CD14-positive monocyte (primary cell): Measurements from ENCODE around the gene MED9. TPM values are rescaled to one million over a fixed set of nuclear protein-coding genes. Genes with fewer than 3 reads are reported as not detected.
A peak's percentile ranks its signal among the peaks of the same experiment; 100 is the strongest.

Experiments used
- DNase-seq, 3 donors: peaks; one replicate each; pipeline ENCODE4 v3.0.0-alpha.2; 2011 to 2022
- H2AFZ ChIP-seq: 2 replicates; pipeline ENCODE4 v1.6.0; 2012; ENCODE audit warnings: mild to moderate bottlenecking, low read depth, low read length, inconsistent platforms; ENCODE audit not compliant: insufficient read depth, poor library complexity, severe bottlenecking
- H3K27ac ChIP-seq, 2 donors: 1 replicate in 1 of 2; 2 replicates in 1 of 2; pipeline ENCODE4 v1.5.1; 2012 to 2013; ENCODE audit warnings: low read length in 2 of 2, control low read depth in 1 of 2, inconsistent platforms in 1 of 2, low read depth in 1 of 2, mild to moderate bottlenecking in 1 of 2
- H3K27me3 ChIP-seq, 2 donors: one replicate each; pipeline versions ENCODE4 v1.6.0 to v1.6.1; 2011 to 2013; ENCODE audit warnings: low read length in 2 of 2; ENCODE audit not compliant: control insufficient read depth in 2 of 2, insufficient read depth in 2 of 2
- H3K36me3 ChIP-seq, 2 donors: replicated peaks in 1 of 2; 1 replicate in 1 of 2; 2 replicates in 1 of 2; pipeline versions ENCODE4 v1.5.1 to v1.6.1; 2012 to 2013; ENCODE audit warnings: low read length in 2 of 2, control low read depth in 1 of 2, inconsistent platforms in 1 of 2, mild to moderate bottlenecking in 1 of 2; ENCODE audit not compliant: insufficient read depth in 2 of 2, control insufficient read depth in 1 of 2
- H3K4me1 ChIP-seq, 2 donors: 1 replicate in 1 of 2; 2 replicates in 1 of 2; pipeline versions ENCODE4 v1.5.1 to v1.6.1; 2012 to 2013; ENCODE audit warnings: low read length in 2 of 2, control low read depth in 1 of 2, inconsistent platforms in 1 of 2, mild to moderate bottlenecking in 1 of 2, moderate library complexity in 1 of 2; ENCODE audit not compliant: insufficient read depth in 2 of 2, control insufficient read depth in 1 of 2
- H3K4me2 ChIP-seq: replicated peaks from 2 replicates; pipeline ENCODE3; 2012; ENCODE audit warnings: low read length, moderate library complexity, mild to moderate bottlenecking; ENCODE audit not compliant: poor library complexity, severe bottlenecking; ENCODE audit errors: extremely low read depth
- H3K4me3 ChIP-seq, 3 experiments: fragments of 200-600 bp in 1 of 3; sonication (generic) in 1 of 3; replicated peaks in 1 of 3; 1 replicate in 2 of 3; 2 replicates in 1 of 3; pipeline ENCODE4 v1.5.1; 2011 to 2013; ENCODE audit warnings: low read length in 3 of 3, mild to moderate bottlenecking in 3 of 3, control low read depth in 2 of 3, low read depth in 2 of 3, inconsistent platforms in 1 of 3, moderate library complexity in 1 of 3
- H3K79me2 ChIP-seq: 2 replicates; pipeline ENCODE4 v1.6.0; 2012; ENCODE audit warnings: mild to moderate bottlenecking, control low read depth, inconsistent platforms, low read length, moderate library complexity; ENCODE audit not compliant: insufficient read depth
- H3K9ac ChIP-seq: 2 replicates; pipeline ENCODE4 v1.6.0; 2017; ENCODE audit warnings: low read length, mild to moderate bottlenecking; ENCODE audit not compliant: insufficient read depth, poor library complexity, severe bottlenecking
- H3K9me3 ChIP-seq, 2 donors: replicated peaks in 1 of 2; 1 replicate in 1 of 2; 2 replicates in 1 of 2; pipeline versions ENCODE4 v1.5.1 to v1.6.1; 2012 to 2013; ENCODE audit warnings: low read length in 2 of 2, control low read depth in 1 of 2; ENCODE audit not compliant: control insufficient read depth in 1 of 2, insufficient read depth in 1 of 2
- H4K20me1 ChIP-seq: 2 replicates; pipeline ENCODE4 v1.6.0; 2012; ENCODE audit warnings: mild to moderate bottlenecking, low read length, control low read depth, moderate library complexity; ENCODE audit not compliant: insufficient read depth
- H3K27ac Mint-ChIP-seq, 7 donors: one replicate each; pipeline ENCODE4 v1.8.0; 2020; ENCODE audit warnings: mild to moderate bottlenecking in 7 of 7, mixed read lengths in 7 of 7, moderate library complexity in 6 of 7, inconsistent platforms in 2 of 7
- H3K27me3 Mint-ChIP-seq, 3 donors: one replicate each; pipeline ENCODE4 v1.8.0; 2021 to 2022; ENCODE audit warnings: low read depth in 3 of 3, mild to moderate bottlenecking in 3 of 3, mixed read lengths in 3 of 3, moderate library complexity in 3 of 3, inconsistent platforms in 1 of 3
- H3K36me3 Mint-ChIP-seq, 2 donors: one replicate each; pipeline ENCODE4 v1.8.0; 2020; ENCODE audit warnings: mixed read lengths in 2 of 2, inconsistent platforms in 1 of 2, mild to moderate bottlenecking in 1 of 2
- H3K4me1 Mint-ChIP-seq: one replicate; pipeline ENCODE4 v1.8.0; 2020; ENCODE audit warnings: mild to moderate bottlenecking, mixed read lengths
- H3K4me3 Mint-ChIP-seq, 2 donors: one replicate each; pipeline ENCODE4 v1.8.0; 2020; ENCODE audit warnings: mild to moderate bottlenecking in 2 of 2, mixed read lengths in 2 of 2, moderate library complexity in 1 of 2
- H3K9me3 Mint-ChIP-seq, 7 donors: one replicate each; pipeline ENCODE4 v1.8.0; 2020 to 2022; ENCODE audit warnings: mixed read lengths in 7 of 7, mild to moderate bottlenecking in 6 of 7, moderate library complexity in 6 of 7, inconsistent platforms in 2 of 7
- CTCF ChIP-seq: fragments of 200-600 bp; IDR thresholded peaks from one replicate; pipeline ENCODE4 v1.8.0; 2022; ENCODE audit warnings: antibody characterized with exemption, mild to moderate bottlenecking
- WGBS: methylation state at CpG from one replicate; pipeline ENCODE4 v1.1.5; 2013; ENCODE audit warnings: missing lambda C conversion rate; ENCODE audit not compliant: insufficient coverage; 5-methylcytosine and 5-hydroxymethylcytosine counted together
- intact Hi-C, 2 donors: fragments of 100-400 bp; cut with micrococcal nuclease; formaldehyde crosslinking; loops; one replicate each; pipeline versions ENCODE4 v1.15.0 to v1.15.1; 2023
- polyA plus RNA-seq, 3 donors: library from polyadenylated mRNA; depleted of rRNA in 1 of 3; unstranded in 2 of 3; stranded (reverse) in 1 of 3; fragments of 300-500 nt in 2 of 3; fragments of >200 nt in 1 of 3; fragmentation: Illumina TruSeq in 2 of 3; gene quantifications; 1 replicate in 2 of 3; 2 replicates in 1 of 3; pipeline ENCODE4 v1.2.3, GENCODE V29; 2012 to 2021

The MED9 gene
- polyA plus RNA-seq, 3 donors, result 5.6 to 6.9 (median 6.1) TPM

- H3K27ac ChIP-seq, result no peak overlapping the region
- H3K4me3 Mint-ChIP-seq, result no peak overlapping the region
- H3K79me2 ChIP-seq, result peaks cover 24% of the 10 kb centered on the region
These were observed 11.2 kb downstream of the MED9 start for GRCh38 chr17:17487998-17488397.

GRCh38 chr17:17491031-17491471 is 14.3 kb downstream of the MED9 start:
- DNase-seq, result no peak
- Histone ChIP-seq H3K79me2 (no peaks in the 10 kb centered on the region), H3K4me3 (no peak overlapping the region), H4K20me1 (peaks cover 37% of the 10 kb centered on the region), H3K9me3 (no peaks in the 10 kb centered on the region), H3K27ac (no peak overlapping the region), H2AFZ (no peak overlapping the region), H3K27me3 (peaks cover 6 to 24% of the 10 kb centered on the region in 2 donors), H3K9ac (no peak overlapping the region), H3K4me1 (peaks cover 16 to 18% of the 10 kb centered on the region in 2 donors), H3K4me2 (no peak overlapping the region), H3K36me3 (peaks cover 34 to 55% of the 10 kb centered on the region in 2 donors)
- no peak for TF ChIP-seq CTCF
- peaks cover 0 to 8% (median 4%) of the 10 kb centered on the region in 7 donors for H3K9me3 Mint-ChIP-seq
- H3K4me1 Mint-ChIP-seq, result peaks cover 16% of the 10 kb centered on the region
- peaks cover 25 to 29% (median 28%) of the 10 kb centered on the region in 3 donors for H3K27me3 Mint-ChIP-seq
- H3K27ac Mint-ChIP-seq, result no peak overlapping the region
- no peak overlapping the region for H3K4me3 Mint-ChIP-seq
- WGBS, result 90% methylated on average over 10 of the region's 10 CpGs
- intact Hi-C loops, result no loop called here
- H3K36me3 Mint-ChIP-seq, result peaks cover 63 to 73% of the 10 kb centered on the region in 2 donors

More at GRCh38 chr17:17487998-17488397, 11.2 kb downstream of the MED9 start:
- H4K20me1 ChIP-seq, result peaks cover 37% of the 10 kb centered on the region
- H3K4me1 ChIP-seq, result no peaks in the 10 kb centered on the region
- no peak overlapping the region for H3K9ac ChIP-seq
- peaks cover 3% of the 10 kb centered on the region for H3K4me1 Mint-ChIP-seq
- peaks cover 43 to 78% of the 10 kb centered on the region in 2 donors for H3K36me3 ChIP-seq
- H3K9me3 ChIP-seq, result no peaks in the 10 kb centered on the region
- H3K4me3 ChIP-seq, result no peak overlapping the region
- H2AFZ ChIP-seq, result no peak overlapping the region
- H3K36me3 Mint-ChIP-seq, result peaks cover 61 to 76% of the 10 kb centered on the region in 2 donors
- H3K9me3 Mint-ChIP-seq, result peaks cover 0 to 2% (median 0%) of the 10 kb centered on the region in 7 donors
- TF ChIP-seq CTCF, result no peak
- peak overlapping the region in 2 of 7 donors; percentile 16 to 55 for H3K27ac Mint-ChIP-seq
- WGBS, result 100% methylated on average over 2 of the region's 2 CpGs
- DNase-seq, result no peak
- H3K27me3 ChIP-seq, result no peaks in the 10 kb centered on the region
- no peak overlapping the region for H3K4me2 ChIP-seq
- intact Hi-C loops, result no loop called here
- peaks cover 0 to 1% (median 0%) of the 10 kb centered on the region in 3 donors for H3K27me3 Mint-ChIP-seq
